KMS-11 (cell line): ENCODE data around the gene LST1.

Source experiments
- H2AFZ ChIP-seq: fragments of 200-600 bp; sonication (generic); 2 replicates; pipeline ENCODE4 v1.6.1; 2016; ENCODE audit warnings: antibody characterized with exemption, mixed run types, low read depth
- H3K27ac ChIP-seq: fragments of 200-600 bp; sonication (generic); 2 replicates; pipeline ENCODE4 v1.6.1; 2016; ENCODE audit warnings: mild to moderate bottlenecking, mixed run types
- H3K27me3 ChIP-seq: fragments of 200-600 bp; sonication (generic); 2 replicates; pipeline ENCODE4 v1.6.1; 2017; ENCODE audit warnings: mild to moderate bottlenecking, low read depth, mixed run types, moderate library complexity; ENCODE audit not compliant: insufficient read depth
- H3K36me3 ChIP-seq: fragments of 200-600 bp; sonication (generic); 2 replicates; pipeline ENCODE4 v1.6.1; 2017; ENCODE audit warnings: mild to moderate bottlenecking, mixed run types; ENCODE audit not compliant: insufficient read depth
- H3K4me1 ChIP-seq: fragments of 200-600 bp; sonication (generic); 2 replicates; pipeline ENCODE4 v1.6.1; 2016; ENCODE audit warnings: mild to moderate bottlenecking, low read depth, mixed run types; ENCODE audit not compliant: poor library complexity, severe bottlenecking
- H3K4me2 ChIP-seq: fragments of 200-600 bp; sonication (generic); 2 replicates; pipeline ENCODE4 v1.7.0; 2016; ENCODE audit warnings: mild to moderate bottlenecking, mixed run types
- H3K4me3 ChIP-seq: fragments of 200-600 bp; sonication (generic); IDR thresholded peaks from 2 replicates; pipeline ENCODE4 v1.6.1; 2017; ENCODE audit warnings: low read depth, low read length, mixed read lengths; ENCODE audit not compliant: insufficient read depth
- H3K79me2 ChIP-seq: fragments of 200-600 bp; sonication (generic); 2 replicates; pipeline ENCODE4 v1.6.1; 2016; ENCODE audit warnings: low read depth, mixed run types; ENCODE audit not compliant: insufficient read depth
- H3K9ac ChIP-seq: fragments of 200-600 bp; sonication (generic); 2 replicates; pipeline ENCODE4 v1.6.1; 2016; ENCODE audit warnings: mild to moderate bottlenecking, mixed run types
- H4K20me1 ChIP-seq: fragments of 200-600 bp; sonication (generic); 2 replicates; pipeline ENCODE4 v1.6.1; 2016; ENCODE audit warnings: mild to moderate bottlenecking, mixed run types; ENCODE audit not compliant: insufficient read depth
- CTCF ChIP-seq: fragments of 200-600 bp; sonication (generic); conservative IDR thresholded peaks from 2 replicates; pipeline ENCODE4 v1.6.1; 2017; ENCODE audit warnings: low read depth, mild to moderate bottlenecking, antibody characterized with exemption, low read length, moderate library complexity, mixed read lengths

The LST1 gene

GRCh38 chr6:31609519-31610406, 23.7 kb downstream of the LST1 start:
- H3K27ac ChIP-seq, result no peak overlapping the region
- no peak overlapping the region for H3K4me2 ChIP-seq
- TF ChIP-seq CTCF, result no peak
- H3K27me3 ChIP-seq, result no peaks in the 10 kb centered on the region
- no peaks in the 10 kb centered on the region for H4K20me1 ChIP-seq
- H3K79me2 ChIP-seq, result no peaks in the 10 kb centered on the region
- H3K9ac ChIP-seq, result no peak overlapping the region
- no peak overlapping the region for H2AFZ ChIP-seq
- H3K36me3 ChIP-seq, result no peaks in the 10 kb centered on the region
- H3K4me1 ChIP-seq, result no peaks in the 10 kb centered on the region
- no peak overlapping the region for H3K4me3 ChIP-seq

- no peaks in the 10 kb centered on the region for H3K4me1 ChIP-seq
- H4K20me1 ChIP-seq, result no peaks in the 10 kb centered on the region
- H3K9ac ChIP-seq, result no peak overlapping the region
- no peak overlapping the region for H3K4me2 ChIP-seq
- no peaks in the 10 kb centered on the region for H3K79me2 ChIP-seq
- TF ChIP-seq CTCF, result no peak
- H3K4me3 ChIP-seq, result no peak overlapping the region
- H3K27ac ChIP-seq, result no peak overlapping the region
- no peak overlapping the region for H2AFZ ChIP-seq
- no peaks in the 10 kb centered on the region for H3K36me3 ChIP-seq
- H3K27me3 ChIP-seq, result no peaks in the 10 kb centered on the region
Observed at GRCh38 chr6:31610968-31611367, 24.9 kb downstream of the LST1 start.

- H3K27me3 ChIP-seq, result no peaks in the 10 kb centered on the region
- H3K36me3 ChIP-seq, result no peaks in the 10 kb centered on the region
- no peak for TF ChIP-seq CTCF
- no peak overlapping the region for H2AFZ ChIP-seq
- peaks cover 16% of the 10 kb centered on the region for H3K4me1 ChIP-seq
- H3K4me3 ChIP-seq, result no peak overlapping the region
- no peak overlapping the region for H3K27ac ChIP-seq
- no peak overlapping the region for H3K9ac ChIP-seq
- H4K20me1 ChIP-seq, result no peaks in the 10 kb centered on the region
- no peak overlapping the region for H3K4me2 ChIP-seq
- H3K79me2 ChIP-seq, result no peaks in the 10 kb centered on the region
Observed at GRCh38 chr6:31614075-31614619, 28.1 kb downstream of the LST1 start.

- no peak within 1 kb of the TSS for H3K4me3 ChIP-seq
- H4K20me1 ChIP-seq, result no peaks in the 10 kb centered on the region
- no peak within 1 kb of the TSS for H3K27ac ChIP-seq
- H3K9ac ChIP-seq, result no peak within 1 kb of the TSS
- no peak within 1 kb of the TSS for H3K4me2 ChIP-seq
- H2AFZ ChIP-seq, result no peak within 1 kb of the TSS
- no peaks in the 10 kb centered on the region for H3K27me3 ChIP-seq
- no peak for TF ChIP-seq CTCF
- H3K36me3 ChIP-seq, result no peaks in the 10 kb centered on the region
- peaks cover 20% of the 10 kb centered on the region for H3K4me1 ChIP-seq
- H3K79me2 ChIP-seq, result no peaks in the 10 kb centered on the region
Observed at GRCh38 chr6:31614684-31615578, 28.9 kb downstream of the LST1 start, which contains the start of gene AIF1. Gene AIF1 (plus strand): TSS chr6:31615234. CDS start chr6:31615330, 96 bp downstream.
